Astrocyte (in vitro differentiated cells and primary cell): ENCODE results near the gene NPEPL1. TPM values are rescaled to one million over a fixed set of nuclear protein-coding genes. Genes with fewer than 3 reads are reported as not detected.
A peak's percentile ranks its signal among the peaks of the same experiment; 100 is the strongest.

Experiments
- DNase-seq: peaks from one replicate; pipeline ENCODE4 v3.0.0-alpha.2; 2010; ENCODE audit warnings: low read depth
- FAIRE-seq: peaks from 2 replicates; lab custom pipeline; 2011; peaks lifted over from hg19 to GRCh38; lab: Jason Lieb, UNC
- H2AFZ ChIP-seq: 2 replicates; pipeline ENCODE4 v1.6.0; 2012; ENCODE audit warnings: low read depth, low read length, inconsistent platforms
- H3K27ac ChIP-seq: 2 replicates; pipeline ENCODE4 v1.5.1; 2011; ENCODE audit warnings: low read depth, low read length, inconsistent platforms
- H3K27me3 ChIP-seq: 2 replicates; pipeline ENCODE4 v1.6.0; 2011; ENCODE audit warnings: low read length, inconsistent platforms; ENCODE audit not compliant: insufficient read depth
- H3K36me3 ChIP-seq: 2 replicates; pipeline ENCODE4 v1.5.1; 2011; ENCODE audit warnings: low read length, inconsistent platforms; ENCODE audit not compliant: insufficient read depth
- H3K4me1 ChIP-seq: 2 replicates; pipeline ENCODE4 v1.5.1; 2011; ENCODE audit warnings: low read length, inconsistent platforms; ENCODE audit not compliant: insufficient read depth
- H3K4me2 ChIP-seq: 2 replicates; pipeline ENCODE4 v1.6.0; 2012; ENCODE audit warnings: low read length, inconsistent platforms
- H3K4me3 ChIP-seq: 2 replicates; pipeline ENCODE4 v1.5.1; 2011; ENCODE audit warnings: low read depth, mild to moderate bottlenecking, low read length, inconsistent platforms; ENCODE audit not compliant: insufficient read depth
- H3K79me2 ChIP-seq: 2 replicates; pipeline ENCODE4 v1.6.0; 2012; ENCODE audit warnings: mild to moderate bottlenecking, low read length, inconsistent platforms; ENCODE audit not compliant: insufficient read depth
- H3K9ac ChIP-seq: 2 replicates; pipeline ENCODE4 v1.6.0; 2012; ENCODE audit warnings: mild to moderate bottlenecking, low read length, inconsistent platforms
- H3K9me3 ChIP-seq: 2 replicates; pipeline ENCODE4 v1.5.1; 2012; ENCODE audit warnings: low read depth, mild to moderate bottlenecking, low read length, inconsistent platforms; ENCODE audit not compliant: insufficient read depth
- H4K20me1 ChIP-seq: 2 replicates; pipeline ENCODE4 v1.6.0; 2012; ENCODE audit warnings: low read length, inconsistent platforms; ENCODE audit not compliant: insufficient read depth
- H3K27ac Mint-ChIP-seq: one replicate; pipeline ENCODE4 v1.8.0; 2021; ENCODE audit warnings: mild to moderate bottlenecking, mixed read lengths; ENCODE audit not compliant: unreplicated experiment
- H3K27me3 Mint-ChIP-seq: one replicate; pipeline ENCODE4 v1.8.0; 2021; ENCODE audit warnings: low read depth, mixed read lengths; ENCODE audit not compliant: unreplicated experiment
- H3K36me3 Mint-ChIP-seq: one replicate; pipeline ENCODE4 v1.8.0; 2021; ENCODE audit warnings: low read depth, mixed read lengths; ENCODE audit not compliant: unreplicated experiment
- H3K4me1 Mint-ChIP-seq: one replicate; pipeline ENCODE4 v1.8.0; 2021; ENCODE audit warnings: low read depth, mixed read lengths; ENCODE audit not compliant: unreplicated experiment
- H3K4me3 Mint-ChIP-seq: one replicate; pipeline ENCODE4 v1.8.0; 2021; ENCODE audit warnings: mild to moderate bottlenecking, moderate library complexity, mixed read lengths; ENCODE audit not compliant: unreplicated experiment
- H3K9me3 Mint-ChIP-seq: one replicate; pipeline ENCODE4 v1.8.0; 2021; ENCODE audit warnings: mild to moderate bottlenecking, mixed read lengths; ENCODE audit not compliant: unreplicated experiment
- CTCF ChIP-seq: IDR thresholded peaks from 2 replicates; pipeline ENCODE4 v1.5.1; 2011; ENCODE audit warnings: low read depth, mild to moderate bottlenecking, inconsistent platforms, low read length, moderate library complexity; ENCODE audit not compliant: insufficient read depth
- EZH2 ChIP-seq: IDR thresholded peaks from 2 replicates; pipeline ENCODE4 v1.6.1; 2012; ENCODE audit warnings: mild to moderate bottlenecking, low read length, inconsistent platforms; ENCODE audit not compliant: insufficient read depth
- total RNA-seq: library from RNA; stranded (reverse); gene quantifications from 2 replicates; pipeline ENCODE4 v1.2.1, GENCODE V29; 2021

The NPEPL1 gene
- total RNA-seq, 1 donor from 2014 or later, result 27.1 TPM

GRCh38 chr20:58701431-58702160 lies 9.0 kb downstream of the NPEPL1 start:
- TF ChIP-seq EZH2 (no peak), CTCF (no peak)
- Histone ChIP-seq H2AFZ (no peak overlapping the region), H3K4me1 (no peaks in the 10 kb centered on the region), H3K27ac (no peak overlapping the region), H3K27me3 (no peaks in the 10 kb centered on the region), H3K36me3 (peaks cover 21% of the 10 kb centered on the region), H3K9ac (no peak overlapping the region), H3K79me2 (no peaks in the 10 kb centered on the region), H3K9me3 (no peaks in the 10 kb centered on the region), H4K20me1 (peaks cover 3% of the 10 kb centered on the region), H3K4me2 (no peak overlapping the region), H3K4me3 (no peak overlapping the region)
- Mint-ChIP-seq H3K9me3 (no peaks in the 10 kb centered on the region), H3K4me3 (no peak overlapping the region), H3K36me3 (peaks cover 31% of the 10 kb centered on the region), H3K4me1 (peaks cover 5% of the 10 kb centered on the region), H3K27ac (no peak overlapping the region), H3K27me3 (peaks cover 4% of the 10 kb centered on the region)
- FAIRE-seq (no peak), DNase-seq (no peak)

- Histone ChIP-seq H3K27ac (no peak overlapping the region), H3K27me3 (no peaks in the 10 kb centered on the region), H3K9ac (no peak overlapping the region), H3K4me1 (no peaks in the 10 kb centered on the region), H3K4me2 (no peak overlapping the region), H3K79me2 (no peaks in the 10 kb centered on the region), H2AFZ (no peak overlapping the region), H3K4me3 (no peak overlapping the region), H3K36me3 (peaks cover 21% of the 10 kb centered on the region), H3K9me3 (no peaks in the 10 kb centered on the region), H4K20me1 (peaks cover 3% of the 10 kb centered on the region)
- DNase-seq (no peak), FAIRE-seq (no peak)
- H3K4me1 Mint-ChIP-seq, result peaks cover 5% of the 10 kb centered on the region
- peaks cover 4% of the 10 kb centered on the region for H3K27me3 Mint-ChIP-seq
- H3K4me3 Mint-ChIP-seq, result no peak overlapping the region
- no peak overlapping the region for H3K27ac Mint-ChIP-seq
- peaks cover 29% of the 10 kb centered on the region for H3K36me3 Mint-ChIP-seq
- no peaks in the 10 kb centered on the region for H3K9me3 Mint-ChIP-seq
- TF ChIP-seq EZH2 (no peak), CTCF (no peak)
Measured at GRCh38 chr20:58702161-58702510, 9.5 kb downstream of the NPEPL1 start.

- TF ChIP-seq EZH2 (no peak), CTCF (peak; percentile 3)
- H2AFZ ChIP-seq, result no peak overlapping the region
- no peaks in the 10 kb centered on the region for H3K79me2 ChIP-seq
- H3K36me3 ChIP-seq, result peaks cover 21% of the 10 kb centered on the region
- DNase-seq (no peak), FAIRE-seq (no peak)
- H3K4me1 Mint-ChIP-seq, result peaks cover 5% of the 10 kb centered on the region
- no peak overlapping the region for H3K4me3 Mint-ChIP-seq
- no peak overlapping the region for H3K9ac ChIP-seq
- H3K4me2 ChIP-seq, result no peak overlapping the region
- no peaks in the 10 kb centered on the region for H3K9me3 ChIP-seq
- no peaks in the 10 kb centered on the region for H3K4me1 ChIP-seq
- no peak overlapping the region for H3K27ac ChIP-seq
- H4K20me1 ChIP-seq, result peaks cover 3% of the 10 kb centered on the region
- peaks cover 27% of the 10 kb centered on the region for H3K36me3 Mint-ChIP-seq
- H3K4me3 ChIP-seq, result no peak overlapping the region
- peaks cover 1% of the 10 kb centered on the region for H3K27me3 Mint-ChIP-seq
- no peak overlapping the region for H3K27ac Mint-ChIP-seq
- H3K27me3 ChIP-seq, result no peaks in the 10 kb centered on the region
- H3K9me3 Mint-ChIP-seq, result no peaks in the 10 kb centered on the region
Measured at GRCh38 chr20:58702859-58703648, 10.5 kb downstream of the NPEPL1 start.
